HCT116 (cell line): ENCODE results near the gene ZCCHC2. TPM values are rescaled to one million over a fixed set of nuclear protein-coding genes. Genes with fewer than 3 reads are reported as not detected.

Source experiments
- ATAC-seq: fragments of 200-7000 bp; cut with Tn5 transposase; 2 replicates; pipeline ENCODE4 v1.9.1; 2020; ENCODE audit warnings: mild to moderate bottlenecking, moderate library complexity
- BruUV-seq: library from RNA; stranded (reverse); fragments of 400-500 nt; replicated peaks from 2 replicates; lab custom pipeline; 2021; lab: Mats Ljungman, UMichigan
- CTCF ChIA-PET: fragments of 300-600 bp; sonication (Branson Sonifier 250); formaldehyde crosslinking; loops from one replicate; lab custom pipeline; 2021; ENCODE audit warnings: antibody characterized with exemption; lab: Charles Lee
- POLR2A ChIA-PET: fragments of 300-600, 350-600 bp; sonication (Branson Sonifier 250); formaldehyde crosslinking; loops from one replicate; lab custom pipeline; 2021; ENCODE audit warnings: antibody characterized with exemption; lab: Charles Lee
- RAD21 ChIA-PET, 2 experiments: fragments of 300-600 bp; sonication (Branson Sonifier 250); formaldehyde crosslinking; loops; one replicate each; lab custom pipeline; 2023; ENCODE audit warnings: low total read pairs in 2 of 2; ENCODE audit not compliant: uncharacterized antibody in 2 of 2, unreplicated experiment in 2 of 2, low non-redundant PET in 1 of 2; lab: Charles Lee
- DNase-seq: peaks from one replicate; pipeline ENCODE4 v3.0.0-alpha.2; 2010; ENCODE audit warnings: low read depth, low spot score
- H2AFZ ChIP-seq: fragments of 200-600 bp; shearing (Covaris generic), sonication (generic); 2 replicates; pipeline ENCODE4 v1.6.1; 2017; ENCODE audit warnings: low read depth, mixed run types, mixed read lengths, antibody characterized with exemption, low read length; ENCODE audit not compliant: poor library complexity, severe bottlenecking
- H3K27ac ChIP-seq: 2 replicates; pipeline ENCODE4 v1.5.1; 2012; ENCODE audit warnings: low read depth, low read length
- H3K27me3 ChIP-seq: fragments of 200-600 bp; sonication (generic); 2 replicates; pipeline ENCODE4 v1.6.1; 2016; ENCODE audit warnings: mixed run types, low read length, mixed read lengths; ENCODE audit not compliant: insufficient read depth
- H3K36me3 ChIP-seq, 2 experiments: fragments of 200-500 bp in 1 of 2; fragments of 200-600 bp in 1 of 2; sonication (Bioruptor generic) in 1 of 2; sonication (generic) in 1 of 2; 2 replicates each; pipeline versions ENCODE4 v1.5.1 to v1.6.1; 2014 to 2016; ENCODE audit warnings: low read length in 2 of 2, inconsistent platforms in 1 of 2, mixed read lengths in 1 of 2, mixed run types in 1 of 2; ENCODE audit not compliant: insufficient read depth in 2 of 2, control insufficient read depth in 1 of 2
- H3K4me1 ChIP-seq, 2 experiments: fragments of 200-600 bp in 1 of 2; sonication (generic) in 1 of 2; 2 replicates each; pipeline versions ENCODE4 v1.5.1 to v1.6.1; 2012 to 2017; ENCODE audit warnings: low read length in 2 of 2, inconsistent platforms in 1 of 2, mild to moderate bottlenecking in 1 of 2, mixed read lengths in 1 of 2, mixed run types in 1 of 2, moderate library complexity in 1 of 2; ENCODE audit not compliant: insufficient read depth in 2 of 2, control insufficient read depth in 1 of 2
- H3K4me2 ChIP-seq: fragments of 200-600 bp; sonication (generic); 2 replicates; pipeline ENCODE4 v1.6.1; 2017; ENCODE audit warnings: mixed run types, low read length, mixed read lengths
- H3K4me3 ChIP-seq, 2 experiments: fragments of 200-600 bp in 1 of 2; sonication (generic) in 1 of 2; replicated peaks in 1 of 2; 2 replicates each; pipeline ENCODE4 v1.5.1; 2011 to 2016; ENCODE audit warnings: low read length in 2 of 2, control low read depth in 1 of 2, low read depth in 1 of 2, mild to moderate bottlenecking in 1 of 2, mixed read lengths in 1 of 2, mixed run types in 1 of 2
- H3K79me2 ChIP-seq: fragments of 200-600 bp; sonication (generic); 2 replicates; pipeline ENCODE4 v1.6.1; 2017; ENCODE audit warnings: mild to moderate bottlenecking, mixed run types, low read length, moderate library complexity, mixed read lengths; ENCODE audit not compliant: insufficient read depth
- H3K9ac ChIP-seq: fragments of 200-600 bp; sonication (generic); 2 replicates; pipeline ENCODE4 v1.6.1; 2016; ENCODE audit warnings: low read length, mixed read lengths
- H3K9me2 ChIP-seq: fragments of 200-600 bp; sonication (generic), shearing (Covaris generic); 2 replicates; pipeline ENCODE4 v1.6.1; 2017; ENCODE audit warnings: mixed run types, mild to moderate bottlenecking, moderate library complexity; ENCODE audit not compliant: insufficient read depth
- H3K9me3 ChIP-seq, 2 experiments: fragments of 200-500 bp in 1 of 2; fragments of 200-600 bp in 1 of 2; sonication (Bioruptor generic) in 1 of 2; sonication (generic) in 1 of 2; 2 replicates each; pipeline ENCODE4 v1.6.1; 2014 to 2017; ENCODE audit warnings: low read length in 2 of 2, mixed read lengths in 2 of 2, inconsistent platforms in 1 of 2, low read depth in 1 of 2, mild to moderate bottlenecking in 1 of 2, mixed run types in 1 of 2, moderate library complexity in 1 of 2; ENCODE audit not compliant: control insufficient read depth in 1 of 2, insufficient read depth in 1 of 2
- H4K20me1 ChIP-seq: fragments of 200-600 bp; sonication (generic), shearing (Covaris generic); 2 replicates; pipeline ENCODE4 v1.6.1; 2017; ENCODE audit warnings: mixed run types, mild to moderate bottlenecking, moderate library complexity; ENCODE audit not compliant: insufficient read depth
- ATF3 ChIP-seq: IDR thresholded peaks from 2 replicates; pipeline ENCODE4 v1.6.1; 2012
- CBX3 ChIP-seq: IDR thresholded peaks from 2 replicates; pipeline ENCODE4 v1.6.1; 2012; ENCODE audit warnings: low read depth
- CEBPB ChIP-seq: IDR thresholded peaks from 2 replicates; pipeline ENCODE4 v1.6.1; 2012; ENCODE audit warnings: low read depth
- EGR1 ChIP-seq: IDR thresholded peaks from 2 replicates; pipeline ENCODE4 v1.6.1; 2012; ENCODE audit warnings: low read depth
- ELF1 ChIP-seq: IDR thresholded peaks from 2 replicates; pipeline ENCODE4 v1.6.1; 2012; ENCODE audit warnings: low read depth, borderline replicate concordance
- EZH2 ChIP-seq: fragments of 200-600 bp; sonication (generic); IDR thresholded peaks from 2 replicates; pipeline ENCODE4 v1.6.1; 2017; ENCODE audit warnings: antibody characterized with exemption, mixed run types
- EZH2phosphoT487 ChIP-seq: fragments of 200-600 bp; IDR thresholded peaks from 2 replicates; pipeline ENCODE4 v1.6.1; 2018; ENCODE audit warnings: antibody characterized with exemption, borderline replicate concordance
- FOSL1 ChIP-seq: IDR thresholded peaks from 2 replicates; pipeline ENCODE4 v1.6.1; 2012; ENCODE audit warnings: low read depth
- JUND ChIP-seq: IDR thresholded peaks from 2 replicates; pipeline ENCODE4 v1.6.1; 2012
- POLR2AphosphoS5 ChIP-seq: IDR thresholded peaks from 2 replicates; pipeline ENCODE4 v1.6.1; 2011; ENCODE audit warnings: mild to moderate bottlenecking, low read depth, low read length, moderate library complexity
- RAD21 ChIP-seq: IDR thresholded peaks from 2 replicates; pipeline ENCODE4 v1.6.1; 2012; ENCODE audit warnings: low read depth, mild to moderate bottlenecking
- SIN3A ChIP-seq: IDR thresholded peaks from 2 replicates; pipeline ENCODE4 v1.6.1; 2012; ENCODE audit warnings: low read depth
- SP1 ChIP-seq: IDR thresholded peaks from 2 replicates; pipeline ENCODE4 v1.6.1; 2012; ENCODE audit warnings: low read depth
- SRF ChIP-seq: IDR thresholded peaks from 2 replicates; pipeline ENCODE4 v1.6.1; 2012; ENCODE audit warnings: low read depth
- TCF7L2 ChIP-seq: IDR thresholded peaks from 2 replicates; pipeline ENCODE4 v1.7.0; 2011; ENCODE audit warnings: borderline replicate concordance, inconsistent platforms; ENCODE audit not compliant: insufficient read depth, insufficient read length; ENCODE audit errors: extremely low read depth
- YY1 ChIP-seq: IDR thresholded peaks from 2 replicates; pipeline ENCODE4 v1.6.1; 2011; ENCODE audit warnings: low read length, low read depth, moderate library complexity, mild to moderate bottlenecking; ENCODE audit not compliant: insufficient replicate concordance; ENCODE audit errors: extremely low read depth
- ZBTB33 ChIP-seq: IDR thresholded peaks from 2 replicates; pipeline ENCODE4 v1.6.1; 2011; ENCODE audit warnings: mild to moderate bottlenecking, low read length, moderate library complexity; ENCODE audit not compliant: insufficient replicate concordance; ENCODE audit errors: extremely low read depth
- ZFX ChIP-seq: fragments of 450-650 bp; IDR thresholded peaks from 2 replicates; pipeline ENCODE4 v1.6.1; 2017
- ZNF274 ChIP-seq: fragments of 200-500 bp; sonication (Bioruptor generic); IDR thresholded peaks from 2 replicates; pipeline ENCODE4 v1.6.1; 2014; ENCODE audit warnings: mild to moderate bottlenecking, low read depth, low read length, inconsistent platforms
- intact Hi-C: fragments of 100-400 bp; cut with micrococcal nuclease; formaldehyde crosslinking; loops from 2 replicates; pipeline ENCODE4 v1.10.0; 2022
- total RNA-seq: library from RNA; stranded (reverse); gene quantifications from one replicate; pipeline ENCODE4 v1.2.1, GENCODE V29; 2021; ENCODE audit not compliant: unreplicated experiment

The ZCCHC2 gene
- total RNA-seq, 1 experiment from 2014 or later, result 17.7 TPM

GRCh38 chr18:62498616-62499262 is 24.1 kb upstream of the ZCCHC2 start:
- ChIA-PET RAD21 (no interaction called here), CTCF (no interaction called here), POLR2A (no interaction called here)
- Histone ChIP-seq H3K4me3 (no peak overlapping the region), H3K9ac (no peak overlapping the region), H3K4me1 (no peaks in the 10 kb centered on the region), H3K9me2 (no peaks in the 10 kb centered on the region), H2AFZ (no peak overlapping the region), H3K79me2 (no peaks in the 10 kb centered on the region), H3K27me3 (no peaks in the 10 kb centered on the region), H3K9me3 (no peaks in the 10 kb centered on the region), H4K20me1 (no peaks in the 10 kb centered on the region), H3K4me2 (no peak overlapping the region), H3K36me3 (no peaks in the 10 kb centered on the region), H3K27ac (no peak overlapping the region)
- BruUV-seq, result no TSS peak
- TF ChIP-seq EGR1 (no peak), SRF (no peak), ATF3 (no peak), FOSL1 (no peak), YY1 (no peak), EZH2 (no peak), SP1 (no peak), SIN3A (no peak), POLR2AphosphoS5 (no peak), TCF7L2 (no peak), ZNF274 (no peak)
- intact Hi-C loops, result no loop called here
- DNase-seq (no peak), ATAC-seq (no peak)

- Histone ChIP-seq H3K4me3 (no peak overlapping the region), H3K27me3 (no peaks in the 10 kb centered on the region), H2AFZ (no peak overlapping the region), H3K4me2 (no peak overlapping the region), H3K4me1 (no peaks in the 10 kb centered on the region), H3K9ac (no peak overlapping the region), H3K36me3 (no peaks in the 10 kb centered on the region), H3K9me2 (no peaks in the 10 kb centered on the region), H3K27ac (no peak overlapping the region), H3K9me3 (no peaks in the 10 kb centered on the region), H3K79me2 (no peaks in the 10 kb centered on the region), H4K20me1 (no peaks in the 10 kb centered on the region)
- BruUV-seq, result no TSS peak
- POLR2A ChIA-PET, result no interaction called here
- no peak for DNase-seq
- RAD21 ChIA-PET, result no interaction called here
- intact Hi-C loops, result no loop called here
- CTCF ChIA-PET, result no interaction called here
- no peak for ATAC-seq
- no peak for TF ChIP-seq ATF3
- TF ChIP-seq EZH2, result no peak
- TF ChIP-seq POLR2AphosphoS5, result no peak
- TF ChIP-seq ELF1, result no peak
- no peak for TF ChIP-seq FOSL1
- no peak for TF ChIP-seq JUND
- TF ChIP-seq RAD21, result no peak
- no peak for TF ChIP-seq ZFX
- no peak for TF ChIP-seq YY1
- TF ChIP-seq ZBTB33, result no peak
- TF ChIP-seq CEBPB, result no peak
- no peak for TF ChIP-seq EZH2phosphoT487
- no peak for TF ChIP-seq EGR1
- no peak for TF ChIP-seq SIN3A
- TF ChIP-seq SP1, result no peak
- no peak for TF ChIP-seq SRF
- TF ChIP-seq CBX3, result no peak
These were observed 23.6 kb upstream of the ZCCHC2 start for GRCh38 chr18:62499263-62499650.
